Endothelial cell of umbilical vein (primary cell): ENCODE measurements around the gene DHX34. TPM values are rescaled to one million over a fixed set of nuclear protein-coding genes. Genes with fewer than 3 reads are reported as not detected.

Experiments used
- BruUV-seq: library from RNA; stranded (reverse); fragments of 400-500 nt; replicated peaks from 2 replicates; lab custom pipeline; 2021; lab: Mats Ljungman, UMichigan
- CTCF ChIA-PET: fragments of 300-600, 350-600 bp; sonication (Branson Sonifier 250); formaldehyde crosslinking; loops from one replicate; lab custom pipeline; 2021; ENCODE audit warnings: antibody characterized with exemption, inconsistent platforms; lab: Charles Lee
- POLR2A ChIA-PET: fragments of 300-600, 350-600 bp; sonication (Branson Sonifier 250); formaldehyde crosslinking; loops from one replicate; lab custom pipeline; 2021; ENCODE audit warnings: antibody characterized with exemption, inconsistent platforms; lab: Charles Lee
- DNase-seq: peaks from one replicate; pipeline ENCODE4 v3.0.0-alpha.2; 2011; ENCODE audit warnings: low read depth, low spot score
- FAIRE-seq: peaks from 2 replicates; lab custom pipeline; 2011; peaks lifted over from hg19 to GRCh38; lab: Jason Lieb, UNC
- H2AFZ ChIP-seq: 2 replicates; pipeline ENCODE4 v1.6.0; 2012; ENCODE audit warnings: low read depth, low read length, control low read depth, inconsistent platforms
- H3K27ac ChIP-seq: 2 replicates; pipeline ENCODE4 v1.5.1; 2011; ENCODE audit warnings: low read depth, mild to moderate bottlenecking, control low read depth, low read length, moderate library complexity; ENCODE audit not compliant: insufficient read depth
- H3K27me3 ChIP-seq, 2 experiments: 2 replicates each; pipeline versions ENCODE4 v1.6.0 to v1.6.1; 2011; ENCODE audit warnings: low read length in 2 of 2, mixed read lengths in 1 of 2; ENCODE audit not compliant: control insufficient read depth in 2 of 2, insufficient read depth in 2 of 2
- H3K36me3 ChIP-seq, 2 experiments: 2 replicates in 1 of 2; 3 replicates in 1 of 2; pipeline ENCODE4 v1.5.1; 2011; ENCODE audit warnings: low read length in 2 of 2, mild to moderate bottlenecking in 1 of 2, moderate library complexity in 1 of 2; ENCODE audit not compliant: control insufficient read depth in 2 of 2, insufficient read depth in 2 of 2; ENCODE audit errors: extremely low read depth in 1 of 2
- H3K4me1 ChIP-seq: 3 replicates; pipeline ENCODE4 v1.5.1; 2011; ENCODE audit warnings: mild to moderate bottlenecking, low read length; ENCODE audit not compliant: control insufficient read depth, insufficient read depth; ENCODE audit errors: extremely low read depth
- H3K4me2 ChIP-seq: 2 replicates; pipeline ENCODE4 v1.6.1; 2011; ENCODE audit warnings: low read length, control low read depth, mixed read lengths; ENCODE audit not compliant: insufficient read depth
- H3K4me3 ChIP-seq, 3 experiments: fragments of 200-600 bp in 1 of 3; sonication (generic), shearing (Covaris generic) in 1 of 3; replicated peaks in 1 of 3; 2 replicates each; pipeline ENCODE4 v1.5.1; 2011 to 2016; ENCODE audit warnings: control low read depth in 3 of 3, low read length in 3 of 3, mild to moderate bottlenecking in 2 of 3, inconsistent platforms in 1 of 3, low read depth in 1 of 3, moderate library complexity in 1 of 3; ENCODE audit not compliant: insufficient read depth in 1 of 3
- H3K79me2 ChIP-seq: 2 replicates; pipeline ENCODE4 v1.6.0; 2012; ENCODE audit warnings: low read length, inconsistent platforms; ENCODE audit not compliant: control insufficient read depth, insufficient read depth
- H3K9ac ChIP-seq: replicated peaks from 2 replicates; pipeline ENCODE3; 2011; ENCODE audit warnings: low read length, control low read depth; ENCODE audit not compliant: insufficient read depth; ENCODE audit errors: extremely low read depth
- H3K9me1 ChIP-seq: replicated peaks from 3 replicates; pipeline ENCODE4 v1.6.0; 2011; ENCODE audit warnings: mild to moderate bottlenecking, low read length; ENCODE audit not compliant: control insufficient read depth, insufficient read depth; ENCODE audit errors: extremely low read depth
- H3K9me3 ChIP-seq: replicated peaks from 2 replicates; pipeline ENCODE4 v1.5.1; 2012; ENCODE audit warnings: low read length, inconsistent platforms; ENCODE audit not compliant: control insufficient read depth, insufficient read depth
- H4K20me1 ChIP-seq: replicated peaks from 2 replicates; pipeline ENCODE3; 2011; ENCODE audit warnings: mild to moderate bottlenecking, low read length; ENCODE audit not compliant: control insufficient read depth, insufficient read depth; ENCODE audit errors: extremely low read depth
- EZH2 ChIP-seq: IDR thresholded peaks from 2 replicates; pipeline ENCODE4 v1.6.1; 2012; ENCODE audit warnings: borderline replicate concordance, low read depth, mild to moderate bottlenecking, moderate library complexity, low read length, inconsistent platforms; ENCODE audit not compliant: severe bottlenecking
- FOS ChIP-seq: IDR thresholded peaks from 2 replicates; pipeline ENCODE4 v1.6.1; 2011; ENCODE audit warnings: mild to moderate bottlenecking, low read length, moderate library complexity, borderline replicate concordance; ENCODE audit not compliant: insufficient read depth
- GATA2 ChIP-seq: IDR thresholded peaks from 2 replicates; pipeline ENCODE4 v1.7.0; 2011; ENCODE audit warnings: low read depth, mild to moderate bottlenecking, moderate library complexity, mixed read lengths, low read length; ENCODE audit not compliant: insufficient read length, insufficient read depth
- JUN ChIP-seq: IDR thresholded peaks from 2 replicates; pipeline ENCODE4 v1.6.1; 2011; ENCODE audit warnings: borderline replicate concordance, low read depth; ENCODE audit not compliant: insufficient read length, insufficient read depth
- MYC ChIP-seq: IDR thresholded peaks from one replicate; pipeline ENCODE4 v1.6.1; 2011; ENCODE audit warnings: mild to moderate bottlenecking, low read depth, low read length
- POLR2AphosphoS5 ChIP-seq: IDR thresholded peaks from 2 replicates; pipeline ENCODE4 v1.6.1; 2012; ENCODE audit warnings: low read depth, mild to moderate bottlenecking, control low read depth, low read length, moderate library complexity; ENCODE audit not compliant: insufficient read depth
- dilution Hi-C: fragments of 300-500 bp; cut with MboI; formaldehyde crosslinking; loops from one replicate; pipeline ENCODE4 v1.15.0; 2019; ENCODE audit warnings: low sequenced_read_pairs; ENCODE audit not compliant: extremely low pct_ligation_motif_present
- intact Hi-C: fragments of 100-400 bp; cut with micrococcal nuclease; formaldehyde crosslinking; loops from one replicate; pipeline ENCODE4 v1.10.0; 2022
- polyA plus RNA-seq, 4 experiments: library from polyadenylated mRNA; depleted of rRNA in 3 of 4; stranded (reverse) in 3 of 4; unstranded in 1 of 4; fragments of >200 nt; gene quantifications; 2 replicates each; pipeline versions ENCODE4 v1.2.1 to v1.2.3, GENCODE V29; 2011 to 2012; ENCODE audit warnings: missing spikeins in 1 of 4
- total RNA-seq: library from RNA; stranded (reverse); gene quantifications from 2 replicates; pipeline ENCODE4 v1.2.3, GENCODE V29; 2021
- TF ChIP-seq, protein P1 (sequence below): IDR thresholded peaks from 2 replicates; pipeline ENCODE4 v1.6.1; 2011; ENCODE audit not compliant: insufficient read depth, insufficient read length
- TF ChIP-seq, protein P2 (sequence below), 2 donors: IDR thresholded peaks; 1 replicate in 1 of 2; 2 replicates in 1 of 2; pipeline ENCODE4 v1.5.1; 2011; ENCODE audit warnings: low read length in 2 of 2, mild to moderate bottlenecking in 2 of 2, moderate library complexity in 2 of 2, control low read depth in 1 of 2, inconsistent platforms in 1 of 2, low read depth in 1 of 2; ENCODE audit not compliant: insufficient read depth in 1 of 2; ENCODE audit errors: extremely low read depth in 1 of 2

DHX34 gene
- total and polyA plus RNA-seq, 2 donors (not counting 3 experiments of a cell fraction or from before 2014, with no cell fraction given), result 12.8 to 20.7 TPM

DNA sequence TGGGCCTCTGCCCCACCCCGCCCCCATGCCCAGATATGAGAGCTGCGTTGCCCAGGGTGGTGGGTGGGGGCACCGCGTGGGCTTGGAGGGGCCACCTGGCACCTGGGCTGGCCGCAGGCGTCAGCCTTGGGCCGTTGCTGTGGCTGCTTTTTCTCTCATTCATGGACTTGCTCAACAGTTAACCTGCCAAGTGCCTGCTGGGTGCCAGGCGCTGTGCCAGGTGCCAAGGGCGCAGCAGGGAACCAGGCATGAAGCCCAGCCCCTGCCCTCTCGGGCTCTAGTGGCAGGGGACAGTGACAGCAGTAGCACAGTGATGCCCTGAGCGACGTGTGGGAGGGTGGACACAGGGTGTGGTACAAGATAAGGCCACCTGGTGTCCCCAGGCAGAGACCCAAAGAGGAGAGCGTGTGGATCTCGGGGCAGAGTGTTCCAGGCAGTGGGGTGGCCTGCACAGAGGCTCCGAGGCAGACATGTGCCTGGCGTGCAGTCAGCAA is 28.1 kb downstream of the DHX34 start:
- no peaks in the 10 kb centered on the region for H3K9me3 ChIP-seq
- no peak overlapping the region for H3K27ac ChIP-seq
- CTCF ChIA-PET, result interaction anchor here (1.1 to 1.5 kb wide), 2 partner anchors 14 to 28 kb away, joined by 5 to 7 read pairs; partner anchors contain the start of gene DHX34
- H3K9ac ChIP-seq, result no peak overlapping the region
- H3K9me1 ChIP-seq, result no peaks in the 10 kb centered on the region
- no peaks in the 10 kb centered on the region for H3K4me1 ChIP-seq
- FAIRE-seq, result no peak
- intact Hi-C loops (no loop called here), dilution Hi-C loops (no loop called here)
- BruUV-seq, result no TSS peak
- no peaks in the 10 kb centered on the region for H4K20me1 ChIP-seq
- no peak overlapping the region for H3K4me3 ChIP-seq
- H3K4me2 ChIP-seq, result no peak overlapping the region
- POLR2A ChIA-PET, result no interaction called here
- H2AFZ ChIP-seq, result no peak overlapping the region
- no peak for DNase-seq
- no peaks in the 10 kb centered on the region for H3K27me3 ChIP-seq
- H3K36me3 ChIP-seq, result peaks cover 7 to 80% of the 10 kb centered on the region in 2 experiments
- TF ChIP-seq, protein P1, sequence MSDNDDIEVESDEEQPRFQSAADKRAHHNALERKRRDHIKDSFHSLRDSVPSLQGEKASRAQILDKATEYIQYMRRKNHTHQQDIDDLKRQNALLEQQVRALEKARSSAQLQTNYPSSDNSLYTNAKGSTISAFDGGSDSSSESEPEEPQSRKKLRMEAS, result no peak
- TF ChIP-seq POLR2AphosphoS5 (no peak), EZH2 (no peak), GATA2 (no peak), FOS (no peak)
- no peaks in the 10 kb centered on the region for H3K79me2 ChIP-seq

DNA sequence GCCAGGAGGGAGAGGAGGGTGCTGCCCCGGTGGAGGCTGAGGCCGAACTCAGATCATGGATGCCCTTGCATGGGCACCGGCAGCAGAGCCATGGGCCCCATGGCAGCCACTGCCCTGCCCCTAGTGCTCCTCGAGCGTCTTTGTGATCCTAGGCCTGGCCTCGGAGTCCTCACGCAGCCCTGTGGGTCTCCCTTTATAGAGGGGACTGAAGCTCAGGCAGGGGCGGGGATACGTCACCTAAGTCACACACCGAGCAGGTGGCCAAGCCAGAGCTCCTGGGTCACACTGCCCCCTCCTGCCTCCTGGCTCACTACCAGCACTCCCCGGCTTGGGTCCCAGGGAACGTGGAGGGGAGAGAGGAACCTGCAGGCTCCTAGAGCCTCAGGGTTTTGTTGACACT is 28.7 kb downstream of the DHX34 start:
- H3K9me3 ChIP-seq, result no peaks in the 10 kb centered on the region
- no TSS peak for BruUV-seq
- no peaks in the 10 kb centered on the region for H3K79me2 ChIP-seq
- H4K20me1 ChIP-seq, result no peaks in the 10 kb centered on the region
- H2AFZ ChIP-seq, result no peak overlapping the region
- H3K4me3 ChIP-seq, result no peak overlapping the region
- no peak overlapping the region for H3K27ac ChIP-seq
- H3K4me2 ChIP-seq, result no peak overlapping the region
- H3K27me3 ChIP-seq, result no peaks in the 10 kb centered on the region
- dilution Hi-C loops (no loop called here), intact Hi-C loops (no loop called here)
- DNase-seq (no peak), FAIRE-seq (no peak)
- TF ChIP-seq MYC, result no peak
- TF ChIP-seq, protein P1, result no peak
- no peak for TF ChIP-seq POLR2AphosphoS5
- no peak for TF ChIP-seq EZH2
- no peak for TF ChIP-seq JUN
- no peak for TF ChIP-seq GATA2
- TF ChIP-seq, protein P2, sequence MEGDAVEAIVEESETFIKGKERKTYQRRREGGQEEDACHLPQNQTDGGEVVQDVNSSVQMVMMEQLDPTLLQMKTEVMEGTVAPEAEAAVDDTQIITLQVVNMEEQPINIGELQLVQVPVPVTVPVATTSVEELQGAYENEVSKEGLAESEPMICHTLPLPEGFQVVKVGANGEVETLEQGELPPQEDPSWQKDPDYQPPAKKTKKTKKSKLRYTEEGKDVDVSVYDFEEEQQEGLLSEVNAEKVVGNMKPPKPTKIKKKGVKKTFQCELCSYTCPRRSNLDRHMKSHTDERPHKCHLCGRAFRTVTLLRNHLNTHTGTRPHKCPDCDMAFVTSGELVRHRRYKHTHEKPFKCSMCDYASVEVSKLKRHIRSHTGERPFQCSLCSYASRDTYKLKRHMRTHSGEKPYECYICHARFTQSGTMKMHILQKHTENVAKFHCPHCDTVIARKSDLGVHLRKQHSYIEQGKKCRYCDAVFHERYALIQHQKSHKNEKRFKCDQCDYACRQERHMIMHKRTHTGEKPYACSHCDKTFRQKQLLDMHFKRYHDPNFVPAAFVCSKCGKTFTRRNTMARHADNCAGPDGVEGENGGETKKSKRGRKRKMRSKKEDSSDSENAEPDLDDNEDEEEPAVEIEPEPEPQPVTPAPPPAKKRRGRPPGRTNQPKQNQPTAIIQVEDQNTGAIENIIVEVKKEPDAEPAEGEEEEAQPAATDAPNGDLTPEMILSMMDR (IDR thresholded peaks at IDR 0.05; ENCODE audit: extremely low read depth in 1 of 2, insufficient read depth in 1 of 2, low read depth in 1 of 2, low read length in 2 of 2), result no peak
- POLR2A ChIA-PET, result no interaction called here
- no peaks in the 10 kb centered on the region for H3K4me1 ChIP-seq
- CTCF ChIA-PET, result interaction anchor here (1.1 to 1.5 kb wide), 2 partner anchors 14 to 28 kb away, joined by 5 to 7 read pairs; partner anchors contain the start of gene DHX34
- H3K36me3 ChIP-seq, result peaks cover 9 to 76% of the 10 kb centered on the region in 2 experiments
- H3K9ac ChIP-seq, result no peak overlapping the region
- H3K9me1 ChIP-seq, result no peaks in the 10 kb centered on the region
